ENCODE results near the gene TOMM6. TPM values are rescaled to one million over a fixed set of nuclear protein-coding genes. Genes with fewer than 3 reads are reported as not detected.

TOMM6 gene
- total RNA-seq, 2 donors from 2014 or later, result 130 to 172 TPM

DNA sequence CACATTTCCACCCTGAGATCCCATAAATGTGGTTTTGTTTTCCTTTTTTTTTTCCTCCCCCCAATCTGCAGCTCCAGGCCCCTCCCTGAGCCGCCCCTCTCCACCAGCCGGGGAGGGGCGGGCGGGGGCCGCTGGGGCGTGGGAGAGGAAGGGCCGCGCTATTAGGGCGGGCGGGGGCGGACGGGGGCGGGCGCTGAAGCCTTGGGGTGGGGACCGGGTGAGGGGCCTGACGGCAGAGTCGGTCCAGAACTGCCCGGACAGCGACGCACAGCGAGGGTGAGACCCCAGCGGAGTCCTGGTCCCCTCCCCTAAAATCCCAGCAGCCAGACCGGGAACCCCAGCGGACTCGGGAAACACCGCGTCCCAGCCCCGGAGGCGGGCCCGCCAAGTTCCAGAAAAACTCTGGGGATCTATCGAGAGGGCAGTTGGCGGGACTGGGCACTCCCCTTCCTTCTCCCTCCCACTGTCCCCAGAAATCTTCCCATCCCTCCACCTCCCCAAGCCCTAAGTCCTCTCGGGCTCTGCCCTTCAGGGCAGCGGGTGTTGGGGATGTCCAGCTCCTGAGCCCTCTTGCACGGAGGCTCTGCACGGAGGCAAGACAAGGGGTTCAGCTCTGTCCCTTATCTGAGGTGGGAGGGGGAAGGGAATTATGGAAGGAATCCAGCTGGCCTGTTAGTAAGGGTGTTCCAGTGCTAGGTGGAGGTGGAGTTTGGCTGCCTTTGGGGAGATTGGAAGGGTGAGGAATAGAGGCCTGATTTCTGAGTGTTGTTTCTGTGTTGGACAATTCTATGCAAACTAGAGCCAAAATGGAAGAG is 6.7 kb upstream of the TOMM6 start, which contains the start of gene PRICKLE4:
PRICKLE4 (plus strand) TSS at position 232 of the 815 bp plus-strand sequence. CDS start 2,692 bp downstream, outside the sequence.
- H3K4me1 ChIP-seq, result peaks cover 0 to 44% of the 10 kb centered on the region in 2 donors

GRCh38 chr6:41781366-41781730 is 6.1 kb upstream of the TOMM6 start:
- H3K27me3 ChIP-seq, result no peaks in the 10 kb centered on the region
- peaks cover 0 to 50% of the 10 kb centered on the region in 2 donors for H3K4me1 ChIP-seq
- no peak for DNase-seq (ENCODE audit: low spot score)
- H3K4me3 ChIP-seq, result peak overlapping the region; percentile 54 to 82
- H3K36me3 ChIP-seq, result peaks cover 8% of the 10 kb centered on the region
- no peaks in the 10 kb centered on the region for H3K9me3 ChIP-seq
- TF ChIP-seq CTCF (IDR thresholded peaks at IDR 0.05), result no peak
- peak overlapping the region; percentile 84 to 87 for H3K27ac ChIP-seq

More for the DNA sequence above, 6.7 kb upstream of the TOMM6 start, which contains the start of gene PRICKLE4:
- H3K27me3 ChIP-seq, result no peaks in the 10 kb centered on the region
- DNase-seq (ENCODE audit: low spot score), result peak; percentile 75
- H3K27ac ChIP-seq, result peak within 1 kb of the TSS; percentile 84 to 87
- peaks cover 11% of the 10 kb centered on the region for H3K36me3 ChIP-seq
- no peak for TF ChIP-seq CTCF (IDR thresholded peaks at IDR 0.05)
- no peaks in the 10 kb centered on the region for H3K9me3 ChIP-seq
- peak within 1 kb of the TSS; percentile 54 to 82 for H3K4me3 ChIP-seq

- no peak overlapping the region for H3K27ac ChIP-seq
Measured at GRCh38 chr6:41783106-41783780, 4.3 kb upstream of the TOMM6 start.

DNA sequence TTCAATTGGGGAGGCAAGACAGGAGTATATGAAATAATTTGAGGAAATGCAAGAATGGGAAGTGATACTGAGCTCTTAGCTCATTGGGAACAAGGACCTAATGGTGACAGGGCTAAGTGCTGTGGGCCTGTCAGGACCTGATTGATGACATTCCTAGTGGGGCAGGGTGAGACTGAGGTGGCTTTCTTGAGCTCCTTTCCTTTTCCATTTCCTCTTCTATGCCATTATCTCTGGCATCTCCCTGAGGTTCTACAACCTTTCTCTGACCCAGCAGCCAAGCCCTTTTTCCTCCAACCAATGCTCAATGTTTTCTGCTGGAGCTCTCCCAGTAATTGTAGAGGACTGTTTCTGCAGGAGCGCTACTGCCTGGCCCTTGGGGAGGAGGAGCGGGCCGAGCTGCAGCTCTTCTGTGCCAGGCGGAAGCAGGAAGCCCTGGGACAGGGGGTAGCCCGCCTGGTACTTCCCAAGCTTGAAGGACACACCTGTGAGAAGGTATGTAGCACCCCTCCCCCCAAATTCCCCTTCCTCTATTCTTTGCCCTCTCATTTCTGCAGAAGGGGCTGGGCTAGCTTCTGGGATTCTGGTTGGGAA is 2.8 kb upstream of the TOMM6 start:
- peaks cover 9% of the 10 kb centered on the region for H3K36me3 ChIP-seq
- DNase-seq (ENCODE audit: low spot score), result no peak
- no peak overlapping the region for H3K4me3 ChIP-seq
- H3K9me3 ChIP-seq, result no peaks in the 10 kb centered on the region
- peaks cover 0 to 54% of the 10 kb centered on the region in 2 donors for H3K4me1 ChIP-seq
- no peak overlapping the region for H3K27ac ChIP-seq
- TF ChIP-seq CTCF (IDR thresholded peaks at IDR 0.05), result no peak
- H3K27me3 ChIP-seq, result no peaks in the 10 kb centered on the region

More at GRCh38 chr6:41783106-41783780, 4.3 kb upstream of the TOMM6 start:
- no peak for DNase-seq (ENCODE audit: low spot score)
- Histone ChIP-seq H3K9me3 (no peaks in the 10 kb centered on the region), H3K36me3 (no peaks in the 10 kb centered on the region), H3K27me3 (no peaks in the 10 kb centered on the region), H3K4me1 (peaks cover 0 to 50% of the 10 kb centered on the region in 2 donors), H3K4me3 (no peak overlapping the region)
- no peak for TF ChIP-seq CTCF (IDR thresholded peaks at IDR 0.05)

DNA sequence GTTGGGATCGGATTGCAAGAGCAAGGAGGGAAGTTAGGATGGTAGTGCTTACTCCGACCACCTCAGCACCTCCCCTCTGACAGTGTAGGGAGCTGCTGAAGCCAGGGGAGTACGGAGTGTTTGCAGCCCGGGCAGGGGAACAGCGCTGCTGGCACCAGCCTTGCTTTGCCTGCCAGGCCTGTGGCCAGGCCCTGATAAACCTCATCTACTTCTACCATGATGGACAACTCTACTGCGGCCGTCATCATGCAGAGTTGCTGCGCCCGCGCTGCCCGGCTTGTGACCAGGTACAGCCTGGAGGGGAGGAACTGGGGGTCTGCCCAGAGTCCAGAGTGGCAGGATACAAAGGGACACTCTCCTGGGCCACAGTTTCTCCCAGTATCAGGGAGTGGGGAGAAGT is 2.2 kb upstream of the TOMM6 start:
- no peak for DNase-seq (ENCODE audit: low spot score)
- peaks cover 0 to 54% of the 10 kb centered on the region in 2 donors for H3K4me1 ChIP-seq
- no peak overlapping the region for H3K27ac ChIP-seq
- H3K9me3 ChIP-seq, result no peaks in the 10 kb centered on the region
- TF ChIP-seq CTCF (IDR thresholded peaks at IDR 0.05), result no peak
- H3K36me3 ChIP-seq, result peaks cover 13% of the 10 kb centered on the region
- no peaks in the 10 kb centered on the region for H3K27me3 ChIP-seq
- no peak overlapping the region for H3K4me3 ChIP-seq
